GM12801 (cell line): ENCODE measurements around the gene DHX58.

Experiments used
- CTCF ChIP-seq: IDR thresholded peaks from one replicate; pipeline ENCODE4 v1.5.1; 2011; ENCODE audit warnings: control low read depth; ENCODE audit not compliant: insufficient read length; ENCODE audit errors: extremely low read depth

The DHX58 gene

GRCh38 chr17:42103221-42103954 lies 9.1 kb downstream of the DHX58 start:
- TF ChIP-seq CTCF = no peak

- TF ChIP-seq CTCF = no peak
These were observed 10.8 kb downstream of the DHX58 start for GRCh38 chr17:42101513-42102292.

GRCh38 chr17:42098730-42099399 lies 13.6 kb downstream of the DHX58 start:
- TF ChIP-seq CTCF = no peak

GRCh38 chr17:42097691-42098631 lies 14.6 kb downstream of the DHX58 start, which contains the start of gene ZNF385C:
Gene ZNF385C, minus strand, starts transcription at chr17:42098473. Its CDS starts 35,417 bp downstream, at chr17:42063056.
- no peak for TF ChIP-seq CTCF

GRCh38 chr17:42096360-42097111 lies 16.0 kb downstream of the DHX58 start:
- TF ChIP-seq CTCF = no peak

GRCh38 chr17:42094375-42095069 lies 18.0 kb downstream of the DHX58 start:
- no peak for TF ChIP-seq CTCF
